Activated CD8-positive, alpha-beta memory T cell treated with anti-CD3 and anti-CD28 coated beads for 4 hours (primary cell): ENCODE measurements around the gene INVS.
"Not testable (repeated sequence)": the region's sequence is repeated elsewhere in the genome, so short reads cannot be mapped to it uniquely, and the experiment has no call there.

ENCODE experiments used
- DNase-seq, 2 donors: peaks; one replicate each; pipeline ENCODE4 v3.0.0-alpha.2; 2020; ENCODE audit warnings: low read depth in 2 of 2

The INVS gene

DNA sequence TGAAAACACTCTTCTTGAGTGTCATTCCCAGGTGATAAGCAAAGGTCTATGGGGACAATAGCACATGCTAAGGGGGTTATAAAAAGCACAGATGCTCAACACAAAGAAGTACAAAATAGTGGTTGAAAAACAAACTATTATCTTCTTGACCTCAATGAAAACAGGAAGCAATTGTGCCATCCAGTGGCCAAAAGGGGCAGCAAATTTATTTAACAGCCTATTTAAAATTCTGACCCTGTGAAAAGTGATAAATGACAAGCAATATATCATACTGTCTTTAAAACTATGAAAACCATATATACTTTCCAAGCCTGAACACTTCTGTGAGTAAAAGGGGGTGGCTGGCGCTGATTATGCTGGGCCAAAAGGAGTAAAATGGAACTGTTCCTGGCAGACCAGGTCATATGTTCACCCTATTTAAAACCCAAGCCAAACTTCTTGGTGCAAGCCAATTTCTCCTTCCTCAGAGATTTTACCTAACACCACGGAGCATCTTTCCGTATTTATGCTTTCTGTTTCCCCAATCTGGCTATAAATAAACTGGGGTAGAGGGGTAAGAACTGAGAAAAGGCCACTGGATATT lies 224.0 kb downstream of the INVS start:
- DNase-seq = no peak

DNA sequence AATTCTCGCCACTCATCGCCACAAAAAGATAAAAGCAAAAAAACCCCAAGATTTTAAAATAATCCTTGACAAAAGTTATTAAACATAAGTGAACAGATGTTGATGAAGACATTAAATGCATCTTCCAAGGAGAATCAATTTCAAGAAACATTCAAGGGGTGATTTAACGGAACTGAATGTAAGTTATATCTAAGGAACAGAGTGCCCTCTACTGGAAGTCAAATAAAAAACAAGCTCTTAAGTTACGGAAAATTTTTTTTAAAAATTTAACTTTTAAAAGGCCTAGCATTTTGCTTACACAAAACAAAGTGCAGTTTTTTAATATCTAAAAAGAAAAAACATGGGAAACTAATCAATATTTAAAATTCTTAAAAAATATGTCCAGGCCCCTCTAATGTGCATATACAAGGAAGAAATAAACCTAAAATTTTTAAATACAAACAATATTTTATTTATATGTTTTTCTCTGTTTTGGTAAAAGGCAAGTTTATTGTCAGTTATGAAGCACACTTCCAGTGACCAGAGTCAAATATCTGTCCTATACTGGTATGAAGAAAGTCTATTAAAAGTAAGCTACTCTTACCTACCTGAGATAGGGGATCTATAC lies 225.7 kb downstream of the INVS start:
- DNase-seq = no peak

DNA sequence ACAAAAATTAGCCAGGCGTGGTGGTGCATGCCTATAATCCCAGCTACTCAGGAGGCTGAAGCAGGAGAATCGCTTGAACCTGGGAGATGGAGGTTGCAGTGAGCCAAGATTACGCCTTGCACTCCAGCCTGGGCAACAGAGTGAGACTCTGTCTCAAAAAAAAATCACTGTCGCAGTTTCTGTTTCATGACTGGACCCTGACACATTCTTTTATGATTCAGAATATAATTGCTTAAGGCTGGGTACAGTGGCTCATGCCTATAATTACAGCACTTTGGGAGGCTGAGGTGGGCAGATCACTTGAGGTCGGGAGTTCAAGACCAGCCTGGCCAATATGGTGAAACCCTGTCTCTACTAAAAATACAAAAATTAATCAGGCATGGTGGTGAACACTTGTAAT lies 239.7 kb downstream of the INVS start:
- DNase-seq = not testable (repeated sequence)

DNA sequence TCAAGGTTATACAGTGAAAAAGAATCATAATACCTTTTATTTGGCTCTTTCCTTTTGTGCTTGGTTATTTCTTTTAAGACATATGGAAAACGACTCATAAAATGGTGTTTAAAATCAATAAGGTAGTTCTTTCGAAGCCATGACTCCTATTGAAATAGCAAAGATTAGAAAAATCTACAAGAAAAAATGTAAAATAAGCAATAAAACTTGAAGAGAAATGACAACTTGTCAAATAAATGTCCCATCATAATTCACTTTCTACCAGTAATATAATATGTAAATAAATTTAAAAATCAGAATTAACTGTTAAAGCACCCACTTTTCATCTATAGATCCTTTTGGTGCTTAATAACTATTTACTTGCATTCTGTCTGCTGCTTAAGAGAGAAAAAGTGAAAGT lies 241.2 kb downstream of the INVS start:
- DNase-seq = no peak

DNA sequence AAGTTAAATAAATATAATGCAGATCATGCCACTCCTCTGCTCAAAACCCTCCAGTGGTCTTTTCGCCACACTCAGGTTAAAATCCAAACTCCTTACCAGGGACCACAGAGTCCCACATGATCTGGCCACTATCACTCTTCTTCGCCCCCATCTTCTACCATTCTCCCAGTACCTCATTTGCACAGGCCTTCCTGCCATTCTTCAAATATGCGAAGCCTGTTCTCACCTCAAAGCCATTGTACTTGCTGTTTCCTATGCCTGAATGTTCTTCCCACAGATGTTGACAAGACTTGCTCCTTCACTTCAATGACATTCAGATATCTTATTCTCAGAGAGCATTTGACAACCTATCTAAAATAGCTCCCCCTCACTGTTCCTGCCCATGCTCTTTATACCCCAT lies 242.8 kb downstream of the INVS start:
- no peak for DNase-seq

DNA sequence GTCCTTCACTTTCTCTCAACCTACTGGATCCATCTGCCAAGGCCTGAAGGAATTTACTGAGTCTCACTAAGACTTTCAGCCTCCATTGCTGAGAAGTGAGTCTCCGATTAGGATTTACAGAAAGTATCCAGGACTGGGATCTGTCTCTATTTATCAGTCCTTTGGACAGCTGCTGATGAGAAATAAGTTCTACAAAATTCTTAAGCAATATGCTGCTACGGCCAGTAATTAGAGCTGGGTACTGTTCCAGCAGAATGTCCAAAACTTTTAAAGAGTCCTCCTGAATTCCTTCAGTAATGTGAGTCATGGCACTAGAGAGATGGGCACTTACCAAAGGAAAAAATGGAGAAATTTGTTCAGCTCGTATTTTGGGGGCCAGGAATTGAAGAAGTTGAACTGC lies 247.8 kb downstream of the INVS start:
- DNase-seq = no peak

DNA sequence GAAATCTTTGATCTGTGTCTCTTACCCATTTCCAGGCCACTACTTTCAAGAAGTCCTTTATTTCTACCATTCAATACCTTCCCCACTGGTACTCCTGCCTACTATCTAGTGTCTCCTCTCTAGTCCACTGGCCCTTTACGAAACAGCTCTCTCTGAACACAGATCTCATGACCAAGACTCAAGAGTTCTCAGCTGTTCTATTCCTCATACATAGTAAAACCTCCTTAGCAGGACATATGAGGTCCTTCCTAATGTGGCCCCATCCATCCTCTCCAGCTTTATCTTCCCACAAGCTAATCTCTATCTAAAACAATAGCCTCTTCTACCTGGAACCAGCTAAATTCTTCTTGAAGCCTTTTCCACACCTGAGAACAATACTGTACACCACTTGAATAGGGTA lies 251.1 kb downstream of the INVS start:
- no peak for DNase-seq
